H1 (cell line): ENCODE measurements around the gene LDLRAD4.

ENCODE experiments used
- CBX8 ChIP-seq: fragments of 300-800, 300-1000 bp; sonication (generic); IDR thresholded peaks from 2 replicates; pipeline ENCODE4 v1.7.1; 2016; ENCODE audit warnings: low read depth, low read length, borderline replicate concordance
- CHD2 ChIP-seq: IDR thresholded peaks from 2 replicates; pipeline ENCODE4 v1.6.1; 2012; ENCODE audit warnings: low read length, improper control_type of control experiment
- CTCF ChIP-seq, 3 experiments: IDR thresholded peaks; 1 replicate in 2 of 3; 2 replicates in 1 of 3; pipeline versions ENCODE4 v1.5.1 to v1.6.1; 2011; ENCODE audit warnings: low read length in 3 of 3, mild to moderate bottlenecking in 3 of 3, inconsistent platforms in 2 of 3, low read depth in 1 of 3, moderate library complexity in 1 of 3; ENCODE audit not compliant: insufficient read depth in 1 of 3; ENCODE audit errors: control extremely low read depth in 1 of 3
- EZH2 ChIP-seq: fragments of 200-600 bp; sonication (generic); IDR thresholded peaks from 2 replicates; pipeline ENCODE4 v1.7.1; 2012; ENCODE audit warnings: low read depth, mild to moderate bottlenecking, moderate library complexity, low read length, inconsistent platforms; ENCODE audit not compliant: severe bottlenecking
- MAX ChIP-seq: IDR thresholded peaks from 2 replicates; pipeline ENCODE4 v1.6.1; 2012; ENCODE audit warnings: inconsistent platforms
- POLR2A ChIP-seq, 2 experiments: IDR thresholded peaks; 1 replicate in 1 of 2; 2 replicates in 1 of 2; pipeline ENCODE4 v1.6.1; 2011; ENCODE audit warnings: low read depth in 2 of 2, low read length in 2 of 2, mild to moderate bottlenecking in 2 of 2; ENCODE audit errors: control extremely low read depth in 1 of 2
- POLR2AphosphoS5 ChIP-seq: IDR thresholded peaks from 2 replicates; pipeline ENCODE4 v1.6.1; 2011; ENCODE audit warnings: low read depth, low read length
- SP2 ChIP-seq: IDR thresholded peaks from 2 replicates; pipeline ENCODE4 v1.6.1; 2012; ENCODE audit warnings: mild to moderate bottlenecking, low read length, inconsistent platforms
- TEAD4 ChIP-seq: IDR thresholded peaks from 2 replicates; pipeline ENCODE4 v1.6.1; 2012; ENCODE audit warnings: low read depth, low read length, inconsistent platforms, mixed read lengths
- USF2 ChIP-seq: IDR thresholded peaks from 2 replicates; pipeline ENCODE4 v1.6.1; 2011; ENCODE audit warnings: low read length, improper control_type of control experiment

- no peak for TF ChIP-seq CTCF (IDR thresholded peaks at IDR 0.05; ENCODE audit: control extremely low read depth in 1 of 3, insufficient read depth in 1 of 3, low read depth in 1 of 3, low read length in 3 of 3)
- no peak for TF ChIP-seq SP2
- TF ChIP-seq POLR2AphosphoS5, result no peak
- TF ChIP-seq CBX8, result no peak
- no peak for TF ChIP-seq EZH2
- no peak for TF ChIP-seq TEAD4
- TF ChIP-seq MAX, result no peak
- TF ChIP-seq CHD2, result no peak
- TF ChIP-seq USF2, result no peak
- no peak for TF ChIP-seq POLR2A (IDR thresholded peaks at IDR 0.05; ENCODE audit: control extremely low read depth in 1 of 2, low read depth in 2 of 2, low read length in 2 of 2)
These were observed 366.3 kb downstream of the LDLRAD4 start for GRCh38 chr18:13584825-13585224.
